Psoas muscle (tissue), 8 donors: ENCODE measurements around the gene TBRG1. TPM values are rescaled to one million over a fixed set of nuclear protein-coding genes. Genes with fewer than 3 reads are reported as not detected.
"Not testable (repeated sequence)": the region's sequence is repeated elsewhere in the genome, so short reads cannot be mapped to it uniquely, and the experiment has no call there.

Source experiments
- ATAC-seq, 4 donors: fragments of 200-7000 bp; cut with Tn5 transposase; one replicate each; pipeline ENCODE4 v1.9.1; 2020; ENCODE audit warnings: moderate library complexity in 3 of 4, mild to moderate bottlenecking in 2 of 4
- DNase-seq, 2 donors: peaks; one replicate each; pipeline ENCODE4 v3.0.0-alpha.2; 2020
- H3K27ac ChIP-seq: fragments of 200-600 bp; one replicate; pipeline ENCODE4 v1.8.0; 2022
- H3K27me3 ChIP-seq, 3 donors: fragments of 200-600 bp in 1 of 3; one replicate each; pipeline versions ENCODE4 v1.6.1 to v1.8.0; 2013 to 2022; ENCODE audit warnings: low read length in 2 of 3, mild to moderate bottlenecking in 2 of 3, moderate library complexity in 1 of 3; ENCODE audit not compliant: insufficient read depth in 3 of 3
- H3K36me3 ChIP-seq, 2 donors: fragments of 200-600 bp in 1 of 2; one replicate each; pipeline versions ENCODE4 v1.6.1 to v1.8.0; 2013 to 2022; ENCODE audit warnings: low read depth in 1 of 2, mild to moderate bottlenecking in 1 of 2, moderate library complexity in 1 of 2; ENCODE audit not compliant: insufficient read depth in 1 of 2
- H3K4me1 ChIP-seq: fragments of 200-600 bp; one replicate; pipeline ENCODE4 v1.8.0; 2022
- H3K4me3 ChIP-seq: fragments of 200-600 bp; one replicate; pipeline ENCODE4 v1.8.0; 2022; ENCODE audit warnings: mild to moderate bottlenecking
- H3K9me3 ChIP-seq: fragments of 200-600 bp; one replicate; pipeline ENCODE4 v1.8.0; 2022
- WGBS, 3 donors: extraction: QIAGEN DNeasy Blood & Tissue Kit; methylation state at CpG; one replicate each; pipeline versions ENCODE4 v1.1.6 to v1.1.7; 2013; 5-methylcytosine and 5-hydroxymethylcytosine counted together
- intact Hi-C, 2 donors: fragments of 100-400 bp; cut with DNase I; formaldehyde crosslinking; loops; one replicate each; pipeline versions ENCODE4 v1.11.0 to v1.14.2; 2022
- polyA plus RNA-seq, 3 donors: library from polyadenylated mRNA; stranded (reverse); fragments of 200-250 nt; gene quantifications; one replicate each; pipeline ENCODE4 v1.2.3, GENCODE V29; 2013
- total RNA-seq, 4 donors: library from RNA; stranded (reverse); fragmentation: NEBNext Ultra II Directional in 2 of 4; extraction: Animal tissue kit (Norgen Biotek cat#: 25700) in 2 of 4; gene quantifications; one replicate each; pipeline versions ENCODE4 v1.2.1 to v1.2.4, GENCODE V29; 2021 to 2023
- TF ChIP-seq, protein P1 (sequence below): fragments of 200-600 bp; IDR thresholded peaks from one replicate; pipeline ENCODE4 v1.8.0; 2022; ENCODE audit warnings: antibody characterized with exemption
- donor health status: healthy with polysubstance abuse.
- donor health status: DM: no; HTN: no; CAD: no; lungs with moderate emphysema.
- donor health status: Bipolar disorder and iron deficiency.
- donor health status: healthy.
- donor health status: DM: yes; HTN: yes; CAD: no.
- donor health status: DM: no; HTN: no; CAD: no.
- donor health status: DM: no; HTN: no; CAD: no.
- donor health status: DM: yes; HTN: yes; CAD: no.

The TBRG1 gene
- total and polyA plus RNA-seq, 7 donors, result 24.2 to 99.3 (median 30.5) TPM

DNA sequence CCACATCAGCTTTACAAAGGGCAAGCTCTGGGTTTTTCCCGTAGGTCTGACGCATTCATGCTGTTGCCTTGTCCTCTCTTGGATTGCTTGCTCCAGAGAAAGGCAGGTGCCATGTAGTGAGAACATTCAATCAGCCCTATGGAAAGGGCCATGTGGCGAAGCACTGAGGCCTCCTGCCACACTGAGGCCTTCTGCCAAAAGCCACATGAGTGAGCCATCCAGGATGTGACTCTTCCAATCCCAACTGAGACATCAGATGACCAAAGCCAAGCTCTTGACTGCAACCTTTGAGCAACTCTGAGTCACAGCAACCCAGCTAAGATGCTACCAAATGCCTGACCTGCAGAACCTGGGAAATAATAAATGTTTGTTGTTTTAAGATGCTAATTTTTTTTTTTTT is 20.5 kb upstream of the TBRG1 start:
- H3K27me3 ChIP-seq, result no peaks in the 10 kb centered on the region
- H3K27ac ChIP-seq, result no peak overlapping the region
- 51 to 70% (median 61%) methylated on average over 3 of the region's 3 CpGs for WGBS, 3 donors
- ATAC-seq (no peak), DNase-seq (no peak)
- H3K4me1 ChIP-seq, result no peaks in the 10 kb centered on the region
- no peak overlapping the region for H3K4me3 ChIP-seq
- no peaks in the 10 kb centered on the region for H3K9me3 ChIP-seq
- no peaks in the 10 kb centered on the region for H3K36me3 ChIP-seq
- TF ChIP-seq, protein P1, sequence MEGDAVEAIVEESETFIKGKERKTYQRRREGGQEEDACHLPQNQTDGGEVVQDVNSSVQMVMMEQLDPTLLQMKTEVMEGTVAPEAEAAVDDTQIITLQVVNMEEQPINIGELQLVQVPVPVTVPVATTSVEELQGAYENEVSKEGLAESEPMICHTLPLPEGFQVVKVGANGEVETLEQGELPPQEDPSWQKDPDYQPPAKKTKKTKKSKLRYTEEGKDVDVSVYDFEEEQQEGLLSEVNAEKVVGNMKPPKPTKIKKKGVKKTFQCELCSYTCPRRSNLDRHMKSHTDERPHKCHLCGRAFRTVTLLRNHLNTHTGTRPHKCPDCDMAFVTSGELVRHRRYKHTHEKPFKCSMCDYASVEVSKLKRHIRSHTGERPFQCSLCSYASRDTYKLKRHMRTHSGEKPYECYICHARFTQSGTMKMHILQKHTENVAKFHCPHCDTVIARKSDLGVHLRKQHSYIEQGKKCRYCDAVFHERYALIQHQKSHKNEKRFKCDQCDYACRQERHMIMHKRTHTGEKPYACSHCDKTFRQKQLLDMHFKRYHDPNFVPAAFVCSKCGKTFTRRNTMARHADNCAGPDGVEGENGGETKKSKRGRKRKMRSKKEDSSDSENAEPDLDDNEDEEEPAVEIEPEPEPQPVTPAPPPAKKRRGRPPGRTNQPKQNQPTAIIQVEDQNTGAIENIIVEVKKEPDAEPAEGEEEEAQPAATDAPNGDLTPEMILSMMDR, result no peak
- intact Hi-C loops, result no loop called here

- H3K27ac ChIP-seq, H3K4me1 ChIP-seq, intact Hi-C loops, H3K4me3 ChIP-seq, H3K27me3 ChIP-seq, ATAC-seq, H3K9me3 ChIP-seq, DNase-seq, H3K36me3 ChIP-seq: not testable (repeated sequence)
- WGBS, 3 donors, result 59 to 63% (median 61%) methylated on average over 3 of the region's 3 CpGs
Measured at GRCh38 chr11:124602723-124603122, 19.9 kb upstream of the TBRG1 start.

GRCh38 chr11:124605719-124606118 is 16.9 kb upstream of the TBRG1 start:
- no peaks in the 10 kb centered on the region for H3K9me3 ChIP-seq
- WGBS, 3 donors, result 80 to 87% (median 86%) methylated on average over 3 of the region's 3 CpGs
- H3K4me1 ChIP-seq, result no peaks in the 10 kb centered on the region
- no peaks in the 10 kb centered on the region for H3K36me3 ChIP-seq
- intact Hi-C loops, result no loop called here
- TF ChIP-seq, protein P1, result no peak
- H3K27ac ChIP-seq, result no peak overlapping the region
- H3K27me3 ChIP-seq, result no peaks in the 10 kb centered on the region
- ATAC-seq (no peak), DNase-seq (no peak)
- no peak overlapping the region for H3K4me3 ChIP-seq

- no peaks in the 10 kb centered on the region for H3K36me3 ChIP-seq
- no peaks in the 10 kb centered on the region for H3K9me3 ChIP-seq
- H3K4me3 ChIP-seq, result no peak overlapping the region
- ATAC-seq (no peak), DNase-seq (no peak)
- no peaks in the 10 kb centered on the region for H3K4me1 ChIP-seq
- H3K27me3 ChIP-seq, result no peaks in the 10 kb centered on the region
- no peak overlapping the region for H3K27ac ChIP-seq
- intact Hi-C loops, result no loop called here
- TF ChIP-seq, protein P1, result no peak
Measured at GRCh38 chr11:124608147-124608546, 14.5 kb upstream of the TBRG1 start.

- H3K9me3 ChIP-seq, result no peaks in the 10 kb centered on the region
- intact Hi-C loops, result no loop called here
- DNase-seq (no peak), ATAC-seq (no peak)
- no peaks in the 10 kb centered on the region for H3K36me3 ChIP-seq
- no peak overlapping the region for H3K27ac ChIP-seq
- TF ChIP-seq, protein P1, result no peak
- 77 to 88% (median 77%) methylated on average over 2 of the region's 2 CpGs for WGBS, 3 donors
- no peak overlapping the region for H3K4me3 ChIP-seq
- peaks cover 0 to 12% (median 0%) of the 10 kb centered on the region in 3 donors for H3K27me3 ChIP-seq
- H3K4me1 ChIP-seq, result no peaks in the 10 kb centered on the region
Measured at GRCh38 chr11:124610295-124610694, 12.4 kb upstream of the TBRG1 start.
